22Rv1 (cell line): Measurements from ENCODE around the gene ATG9B.
A peak's percentile ranks its signal among the peaks of the same experiment; 100 is the strongest.

Experiments used
- H3K27ac ChIP-seq: fragments of 450-650 bp; 2 replicates; pipeline ENCODE4 v1.5.1; 2017
- ZFX ChIP-seq: fragments of 450-650 bp; IDR thresholded peaks from 2 replicates; pipeline ENCODE4 v1.6.1; 2017; ENCODE audit warnings: antibody characterized with exemption, borderline replicate concordance
- TF ChIP-seq, protein P1 (sequence below): fragments of 450-650 bp; IDR thresholded peaks from 2 replicates; pipeline ENCODE4 v1.5.1; 2017; ENCODE audit warnings: mild to moderate bottlenecking

The ATG9B gene

DNA sequence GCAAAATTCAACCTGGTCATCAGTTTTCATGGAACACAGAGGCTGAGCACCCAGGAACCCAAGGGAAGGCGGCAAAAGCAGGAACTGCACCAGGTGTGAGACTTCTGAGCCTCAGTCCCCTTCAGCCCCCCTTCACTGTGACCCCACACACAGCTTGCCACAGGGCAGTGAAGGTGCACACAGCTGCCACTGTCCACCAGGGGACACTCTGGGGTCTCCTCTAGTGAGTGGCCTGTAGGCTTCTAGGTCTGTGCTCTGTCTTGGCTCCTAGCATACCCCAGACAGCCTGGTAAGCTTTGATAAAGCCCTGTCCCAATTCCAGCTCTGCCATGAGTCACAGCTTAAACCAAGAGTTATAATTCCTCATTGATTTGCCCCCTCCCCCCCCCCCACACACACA lies 58.3 kb downstream of the ATG9B start:
- no peak overlapping the region for H3K27ac ChIP-seq
- no peak for TF ChIP-seq ZFX
- TF ChIP-seq, protein P1, sequence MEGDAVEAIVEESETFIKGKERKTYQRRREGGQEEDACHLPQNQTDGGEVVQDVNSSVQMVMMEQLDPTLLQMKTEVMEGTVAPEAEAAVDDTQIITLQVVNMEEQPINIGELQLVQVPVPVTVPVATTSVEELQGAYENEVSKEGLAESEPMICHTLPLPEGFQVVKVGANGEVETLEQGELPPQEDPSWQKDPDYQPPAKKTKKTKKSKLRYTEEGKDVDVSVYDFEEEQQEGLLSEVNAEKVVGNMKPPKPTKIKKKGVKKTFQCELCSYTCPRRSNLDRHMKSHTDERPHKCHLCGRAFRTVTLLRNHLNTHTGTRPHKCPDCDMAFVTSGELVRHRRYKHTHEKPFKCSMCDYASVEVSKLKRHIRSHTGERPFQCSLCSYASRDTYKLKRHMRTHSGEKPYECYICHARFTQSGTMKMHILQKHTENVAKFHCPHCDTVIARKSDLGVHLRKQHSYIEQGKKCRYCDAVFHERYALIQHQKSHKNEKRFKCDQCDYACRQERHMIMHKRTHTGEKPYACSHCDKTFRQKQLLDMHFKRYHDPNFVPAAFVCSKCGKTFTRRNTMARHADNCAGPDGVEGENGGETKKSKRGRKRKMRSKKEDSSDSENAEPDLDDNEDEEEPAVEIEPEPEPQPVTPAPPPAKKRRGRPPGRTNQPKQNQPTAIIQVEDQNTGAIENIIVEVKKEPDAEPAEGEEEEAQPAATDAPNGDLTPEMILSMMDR: peak; percentile 22

DNA sequence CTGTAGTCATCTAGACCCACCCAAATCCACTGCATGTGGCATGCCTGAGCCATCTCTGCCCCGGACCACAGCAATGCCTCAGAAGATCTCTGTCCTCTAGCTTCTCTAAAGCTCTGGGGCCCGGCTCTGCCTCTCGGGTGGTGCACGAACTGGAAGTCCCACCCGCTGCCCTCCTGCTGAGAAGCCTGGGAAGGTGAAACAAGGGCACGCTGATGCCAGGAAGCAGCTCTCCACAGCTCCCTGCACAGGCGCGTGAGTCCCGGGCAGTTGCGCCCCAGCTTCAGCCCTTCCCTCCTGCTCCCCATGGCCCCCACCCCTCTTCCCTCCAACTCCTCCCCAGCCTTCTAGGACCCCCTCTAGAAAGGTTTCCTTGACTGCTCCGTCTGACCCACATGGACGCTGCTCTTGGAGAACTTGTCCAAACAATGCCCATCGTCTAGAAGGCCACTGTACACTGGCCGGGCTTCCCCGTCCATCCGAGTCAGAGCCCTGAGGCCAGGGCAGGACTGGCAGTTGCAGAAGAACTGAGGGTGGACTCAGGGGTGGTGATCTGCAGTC lies 58.9 kb downstream of the ATG9B start:
- no peak for TF ChIP-seq ZFX
- H3K27ac ChIP-seq: no peak overlapping the region
